HepG2 (cell line): ENCODE measurements around the gene ZNF490. TPM values are rescaled to one million over a fixed set of nuclear protein-coding genes. Genes with fewer than 3 reads are reported as not detected.

Experiments
- ATAC-seq: fragments of 200-7000 bp; cut with Tn5 transposase; 3 replicates; pipeline ENCODE4 v1.9.1; 2020; ENCODE audit warnings: mild to moderate bottlenecking, moderate library complexity
- BruUV-seq: library from RNA; stranded (reverse); fragments of 400-500 nt; replicated peaks from 2 replicates; lab custom pipeline; 2021; lab: Mats Ljungman, UMichigan
- CTCF ChIA-PET: fragments of 300-600 bp; formaldehyde crosslinking; extraction: SDS; loops from one replicate; lab custom pipeline; 2021; ENCODE audit warnings: low total read pairs, inconsistent platforms, low intra/inter-chr PET ratio; lab: Yijun Ruan, JAX
- POLR2A ChIA-PET: fragments of 350-600 bp; sonication (Branson Sonifier 250); formaldehyde crosslinking; loops from one replicate; lab custom pipeline; 2020; ENCODE audit warnings: antibody characterized with exemption, inconsistent platforms; lab: Yijun Ruan, JAX
- DNase-seq: peaks from one replicate; pipeline ENCODE4 v3.0.0-alpha.2; 2015; ENCODE audit warnings: low spot score
- FAIRE-seq: peaks from 3 replicates; lab custom pipeline; 2011; peaks lifted over from hg19 to GRCh38; lab: Jason Lieb, UNC
- H2AFZ ChIP-seq: one replicate; pipeline ENCODE4 v1.6.1; 2011; ENCODE audit warnings: low read length, inconsistent platforms
- H3K27ac ChIP-seq: fragments of 300-600 bp; 3 replicates; pipeline ENCODE4 v1.8.0; 2011; ENCODE audit warnings: mixed run types, mild to moderate bottlenecking, mixed read lengths, low read length, inconsistent platforms; ENCODE audit not compliant: insufficient read depth; ENCODE audit errors: extremely low read length
- H3K27me3 ChIP-seq, 2 experiments: fragments of 200-600 bp in 1 of 2; 2 replicates in 1 of 2; 3 replicates in 1 of 2; pipeline versions ENCODE4 v1.6.0 to v1.8.0; 2011; ENCODE audit warnings: low read length in 2 of 2, mild to moderate bottlenecking in 2 of 2, moderate library complexity in 2 of 2, inconsistent platforms in 1 of 2; ENCODE audit not compliant: insufficient read depth in 2 of 2, control insufficient read depth in 1 of 2
- H3K36me3 ChIP-seq, 2 experiments: fragments of 200-600 bp in 1 of 2; replicated peaks in 1 of 2; 2 replicates in 1 of 2; 3 replicates in 1 of 2; pipeline versions ENCODE4 v1.5.1 to v1.8.0; 2011; ENCODE audit warnings: low read length in 2 of 2, inconsistent platforms in 1 of 2; ENCODE audit not compliant: insufficient read depth in 2 of 2, control insufficient read depth in 1 of 2
- H3K4me1 ChIP-seq: 2 replicates; pipeline ENCODE4 v1.5.1; 2012; ENCODE audit warnings: low read length, inconsistent platforms; ENCODE audit not compliant: insufficient read depth
- H3K4me2 ChIP-seq: 2 replicates; pipeline ENCODE4 v1.6.0; 2011; ENCODE audit warnings: low read depth, low read length, inconsistent platforms
- H3K4me3 ChIP-seq, 3 experiments: fragments of 200-600 bp in 1 of 3; sonication (generic), shearing (Covaris generic) in 1 of 3; replicated peaks in 1 of 3; 2 replicates each; pipeline ENCODE4 v1.5.1; 2011 to 2016; ENCODE audit warnings: low read length in 3 of 3, inconsistent platforms in 2 of 3, low read depth in 2 of 3, mild to moderate bottlenecking in 2 of 3, control low read depth in 1 of 3, mixed read lengths in 1 of 3; ENCODE audit not compliant: insufficient read depth in 1 of 3
- H3K79me2 ChIP-seq: one replicate; pipeline ENCODE4 v1.6.1; 2011; ENCODE audit warnings: low read length, inconsistent platforms; ENCODE audit not compliant: insufficient read depth
- H3K9ac ChIP-seq: 2 replicates; pipeline ENCODE4 v1.6.0; 2011; ENCODE audit warnings: mild to moderate bottlenecking, low read depth, low read length, inconsistent platforms; ENCODE audit not compliant: insufficient read depth
- H3K9me3 ChIP-seq: 2 replicates; pipeline ENCODE4 v1.5.1; 2012; ENCODE audit warnings: mild to moderate bottlenecking, low read length
- H4K20me1 ChIP-seq: 2 replicates; pipeline ENCODE4 v1.6.0; 2011; ENCODE audit warnings: inconsistent platforms, mild to moderate bottlenecking, low read length, moderate library complexity; ENCODE audit not compliant: insufficient read depth
- ARNTL ChIP-seq: sonication (generic); formaldehyde crosslinking; IDR thresholded peaks from 2 replicates; pipeline ENCODE4 v1.4.0; 2020; ENCODE audit warnings: mild to moderate bottlenecking, missing genetic modification reagents
- ZNF33A ChIP-seq: sonication (generic); formaldehyde crosslinking; IDR thresholded peaks from 2 replicates; pipeline ENCODE4 v1.5.1; 2020; ENCODE audit warnings: missing genetic modification reagents, mild to moderate bottlenecking, moderate library complexity, borderline replicate concordance
- ZNF44 ChIP-seq: sonication (generic); formaldehyde crosslinking; IDR thresholded peaks from 2 replicates; pipeline ENCODE4 v1.5.1; 2020; ENCODE audit warnings: mild to moderate bottlenecking, missing genetic modification reagents
- ZNF619 ChIP-seq: sonication (generic); formaldehyde crosslinking; IDR thresholded peaks from 2 replicates; pipeline ENCODE4 v1.4.0; 2020; ENCODE audit warnings: mild to moderate bottlenecking, missing genetic modification reagents
- WGBS: methylation state at CpG from one replicate; pipeline ENCODE4 v1.1.6; 2017; ENCODE audit warnings: low lambda C conversion rate; 5-methylcytosine and 5-hydroxymethylcytosine counted together
- in situ Hi-C: cut with HindIII; loops from 2 replicates; pipeline ENCODE4 v1.10.0; 2017; ENCODE audit warnings: low pct_unique_long_range_greater_than_20kb; ENCODE audit not compliant: extremely low pct_ligation_motif_present
- intact Hi-C: fragments of 100-400 bp; cut with micrococcal nuclease; formaldehyde crosslinking; loops from one replicate; pipeline ENCODE4 v1.10.0; 2022; ENCODE audit not compliant: unreplicated experiment
- polyA plus RNA-seq, 8 experiments: library from polyadenylated mRNA; depleted of rRNA in 3 of 8; stranded (reverse) in 7 of 8; unstranded in 1 of 8; fragments of >200 nt; fragmentation: Illumina TruSeq in 4 of 8; extraction: Trizol in 4 of 8; gene quantifications; 2 replicates each; pipeline versions ENCODE4 v1.2.1 to v1.2.3, GENCODE V29; 2011 to 2016; ENCODE audit warnings: low read depth in 4 of 8, missing spikeins in 1 of 8, mixed read lengths in 1 of 8; ENCODE audit not compliant: insufficient read depth in 1 of 8
- total RNA-seq, 5 experiments: library from RNA; depleted of rRNA; stranded (reverse); fragments of >200 nt; fragmentation: Illumina TruSeq; extraction: Trizol; gene quantifications; 2 replicates each; pipeline ENCODE4 v1.2.3, GENCODE V29; 2016; ENCODE audit warnings: low read depth in 1 of 5
- TF ChIP-seq, protein P1 (sequence below): sonication (generic); formaldehyde crosslinking; IDR thresholded peaks from 2 replicates; pipeline ENCODE4 v1.5.0; 2020; ENCODE audit warnings: mild to moderate bottlenecking, missing genetic modification reagents, borderline replicate concordance
- TF ChIP-seq, protein P2 (sequence below): sonication (generic); formaldehyde crosslinking; conservative IDR thresholded peaks from 2 replicates; pipeline ENCODE4 v1.5.0; 2020; ENCODE audit warnings: missing genetic modification reagents
- TF ChIP-seq, protein P3 (sequence below): sonication (generic); formaldehyde crosslinking; IDR thresholded peaks from 2 replicates; pipeline ENCODE4 v1.5.1; 2020; ENCODE audit warnings: mild to moderate bottlenecking, missing genetic modification reagents, moderate library complexity
- TF ChIP-seq, protein P4 (sequence below): IDR thresholded peaks from 2 replicates; pipeline ENCODE4 v1.6.1; 2016; ENCODE audit warnings: missing genetic modification reagents, missing compliant biosample characterization

ZNF490 gene
- total and polyA plus RNA-seq, 2 of the 13 experiments (the other 11 are each of a cell fraction or from before 2014, with no cell fraction given): 1.3 to 2.9 TPM

DNA sequence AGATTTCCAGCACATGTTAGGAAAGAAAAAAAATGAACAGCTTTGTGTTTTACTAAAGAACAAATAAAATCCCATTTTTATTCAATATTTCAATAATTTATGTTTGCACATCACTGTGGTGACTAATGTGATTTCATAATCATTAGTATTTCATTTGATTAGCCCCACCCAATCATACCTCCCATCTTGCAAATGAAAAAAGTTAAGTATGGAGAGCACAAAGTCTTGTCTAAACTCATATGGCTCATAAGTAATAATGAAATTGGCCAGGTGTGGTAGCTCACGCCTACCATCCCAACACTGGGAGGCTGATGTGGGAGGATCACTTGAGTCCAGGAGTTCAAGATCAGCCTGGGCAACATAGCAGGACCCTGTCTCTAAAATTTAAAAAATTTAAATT is 3.8 kb downstream of the ZNF490 start (continued):
- no peak for TF ChIP-seq ZNF619 (CRISPR knock-in tag)

GRCh38 chr19:12603714-12604113 is 6.9 kb downstream of the ZNF490 start:
- CTCF ChIA-PET: no interaction called here
- TF ChIP-seq, protein P1, sequence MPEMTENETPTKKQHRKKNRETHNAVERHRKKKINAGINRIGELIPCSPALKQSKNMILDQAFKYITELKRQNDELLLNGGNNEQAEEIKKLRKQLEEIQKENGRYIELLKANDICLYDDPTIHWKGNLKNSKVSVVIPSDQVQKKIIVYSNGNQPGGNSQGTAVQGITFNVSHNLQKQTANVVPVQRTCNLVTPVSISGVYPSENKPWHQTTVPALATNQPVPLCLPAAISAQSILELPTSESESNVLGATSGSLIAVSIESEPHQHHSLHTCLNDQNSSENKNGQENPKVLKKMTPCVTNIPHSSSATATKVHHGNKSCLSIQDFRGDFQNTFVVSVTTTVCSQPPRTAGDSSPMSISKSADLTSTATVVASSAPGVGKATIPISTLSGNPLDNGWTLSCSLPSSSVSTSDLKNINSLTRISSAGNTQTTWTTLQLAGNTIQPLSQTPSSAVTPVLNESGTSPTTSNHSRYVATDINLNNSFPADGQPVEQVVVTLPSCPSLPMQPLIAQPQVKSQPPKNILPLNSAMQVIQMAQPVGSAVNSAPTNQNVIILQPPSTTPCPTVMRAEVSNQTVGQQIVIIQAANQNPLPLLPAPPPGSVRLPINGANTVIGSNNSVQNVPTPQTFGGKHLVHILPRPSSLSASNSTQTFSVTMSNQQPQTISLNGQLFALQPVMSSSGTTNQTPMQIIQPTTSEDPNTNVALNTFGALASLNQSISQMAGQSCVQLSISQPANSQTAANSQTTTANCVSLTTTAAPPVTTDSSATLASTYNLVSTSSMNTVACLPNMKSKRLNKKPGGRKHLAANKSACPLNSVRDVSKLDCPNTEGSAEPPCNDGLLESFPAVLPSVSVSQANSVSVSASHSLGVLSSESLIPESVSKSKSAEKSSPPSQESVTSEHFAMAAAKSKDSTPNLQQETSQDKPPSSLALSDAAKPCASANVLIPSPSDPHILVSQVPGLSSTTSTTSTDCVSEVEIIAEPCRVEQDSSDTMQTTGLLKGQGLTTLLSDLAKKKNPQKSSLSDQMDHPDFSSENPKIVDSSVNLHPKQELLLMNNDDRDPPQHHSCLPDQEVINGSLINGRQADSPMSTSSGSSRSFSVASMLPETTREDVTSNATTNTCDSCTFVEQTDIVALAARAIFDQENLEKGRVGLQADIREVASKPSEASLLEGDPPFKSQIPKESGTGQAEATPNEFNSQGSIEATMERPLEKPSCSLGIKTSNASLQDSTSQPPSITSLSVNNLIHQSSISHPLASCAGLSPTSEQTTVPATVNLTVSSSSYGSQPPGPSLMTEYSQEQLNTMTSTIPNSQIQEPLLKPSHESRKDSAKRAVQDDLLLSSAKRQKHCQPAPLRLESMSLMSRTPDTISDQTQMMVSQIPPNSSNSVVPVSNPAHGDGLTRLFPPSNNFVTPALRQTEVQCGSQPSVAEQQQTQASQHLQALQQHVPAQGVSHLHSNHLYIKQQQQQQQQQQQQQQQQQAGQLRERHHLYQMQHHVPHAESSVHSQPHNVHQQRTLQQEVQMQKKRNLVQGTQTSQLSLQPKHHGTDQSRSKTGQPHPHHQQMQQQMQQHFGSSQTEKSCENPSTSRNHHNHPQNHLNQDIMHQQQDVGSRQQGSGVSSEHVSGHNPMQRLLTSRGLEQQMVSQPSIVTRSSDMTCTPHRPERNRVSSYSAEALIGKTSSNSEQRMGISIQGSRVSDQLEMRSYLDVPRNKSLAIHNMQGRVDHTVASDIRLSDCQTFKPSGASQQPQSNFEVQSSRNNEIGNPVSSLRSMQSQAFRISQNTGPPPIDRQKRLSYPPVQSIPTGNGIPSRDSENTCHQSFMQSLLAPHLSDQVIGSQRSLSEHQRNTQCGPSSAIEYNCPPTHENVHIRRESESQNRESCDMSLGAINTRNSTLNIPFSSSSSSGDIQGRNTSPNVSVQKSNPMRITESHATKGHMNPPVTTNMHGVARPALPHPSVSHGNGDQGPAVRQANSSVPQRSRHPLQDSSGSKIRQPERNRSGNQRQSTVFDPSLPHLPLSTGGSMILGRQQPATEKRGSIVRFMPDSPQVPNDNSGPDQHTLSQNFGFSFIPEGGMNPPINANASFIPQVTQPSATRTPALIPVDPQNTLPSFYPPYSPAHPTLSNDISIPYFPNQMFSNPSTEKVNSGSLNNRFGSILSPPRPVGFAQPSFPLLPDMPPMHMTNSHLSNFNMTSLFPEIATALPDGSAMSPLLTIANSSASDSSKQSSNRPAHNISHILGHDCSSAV (CRISPR knock-in tag): no peak
- TF ChIP-seq ZNF44 (CRISPR knock-in tag) (no peak), ARNTL (CRISPR knock-in tag) (no peak), ZNF33A (CRISPR knock-in tag) (no peak)
- TF ChIP-seq, protein P2, sequence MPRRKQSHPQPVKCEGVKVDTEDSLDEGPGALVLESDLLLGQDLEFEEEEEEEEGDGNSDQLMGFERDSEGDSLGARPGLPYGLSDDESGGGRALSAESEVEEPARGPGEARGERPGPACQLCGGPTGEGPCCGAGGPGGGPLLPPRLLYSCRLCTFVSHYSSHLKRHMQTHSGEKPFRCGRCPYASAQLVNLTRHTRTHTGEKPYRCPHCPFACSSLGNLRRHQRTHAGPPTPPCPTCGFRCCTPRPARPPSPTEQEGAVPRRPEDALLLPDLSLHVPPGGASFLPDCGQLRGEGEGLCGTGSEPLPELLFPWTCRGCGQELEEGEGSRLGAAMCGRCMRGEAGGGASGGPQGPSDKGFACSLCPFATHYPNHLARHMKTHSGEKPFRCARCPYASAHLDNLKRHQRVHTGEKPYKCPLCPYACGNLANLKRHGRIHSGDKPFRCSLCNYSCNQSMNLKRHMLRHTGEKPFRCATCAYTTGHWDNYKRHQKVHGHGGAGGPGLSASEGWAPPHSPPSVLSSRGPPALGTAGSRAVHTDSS: no peak
- TF ChIP-seq, protein P3, sequence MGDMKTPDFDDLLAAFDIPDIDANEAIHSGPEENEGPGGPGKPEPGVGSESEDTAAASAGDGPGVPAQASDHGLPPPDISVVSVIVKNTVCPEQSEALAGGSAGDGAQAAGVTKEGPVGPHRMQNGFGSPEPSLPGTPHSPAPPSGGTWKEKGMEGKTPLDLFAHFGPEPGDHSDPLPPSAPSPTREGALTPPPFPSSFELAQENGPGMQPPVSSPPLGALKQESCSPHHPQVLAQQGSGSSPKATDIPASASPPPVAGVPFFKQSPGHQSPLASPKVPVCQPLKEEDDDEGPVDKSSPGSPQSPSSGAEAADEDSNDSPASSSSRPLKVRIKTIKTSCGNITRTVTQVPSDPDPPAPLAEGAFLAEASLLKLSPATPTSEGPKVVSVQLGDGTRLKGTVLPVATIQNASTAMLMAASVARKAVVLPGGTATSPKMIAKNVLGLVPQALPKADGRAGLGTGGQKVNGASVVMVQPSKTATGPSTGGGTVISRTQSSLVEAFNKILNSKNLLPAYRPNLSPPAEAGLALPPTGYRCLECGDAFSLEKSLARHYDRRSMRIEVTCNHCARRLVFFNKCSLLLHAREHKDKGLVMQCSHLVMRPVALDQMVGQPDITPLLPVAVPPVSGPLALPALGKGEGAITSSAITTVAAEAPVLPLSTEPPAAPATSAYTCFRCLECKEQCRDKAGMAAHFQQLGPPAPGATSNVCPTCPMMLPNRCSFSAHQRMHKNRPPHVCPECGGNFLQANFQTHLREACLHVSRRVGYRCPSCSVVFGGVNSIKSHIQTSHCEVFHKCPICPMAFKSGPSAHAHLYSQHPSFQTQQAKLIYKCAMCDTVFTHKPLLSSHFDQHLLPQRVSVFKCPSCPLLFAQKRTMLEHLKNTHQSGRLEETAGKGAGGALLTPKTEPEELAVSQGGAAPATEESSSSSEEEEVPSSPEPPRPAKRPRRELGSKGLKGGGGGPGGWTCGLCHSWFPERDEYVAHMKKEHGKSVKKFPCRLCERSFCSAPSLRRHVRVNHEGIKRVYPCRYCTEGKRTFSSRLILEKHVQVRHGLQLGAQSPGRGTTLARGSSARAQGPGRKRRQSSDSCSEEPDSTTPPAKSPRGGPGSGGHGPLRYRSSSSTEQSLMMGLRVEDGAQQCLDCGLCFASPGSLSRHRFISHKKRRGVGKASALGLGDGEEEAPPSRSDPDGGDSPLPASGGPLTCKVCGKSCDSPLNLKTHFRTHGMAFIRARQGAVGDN (CRISPR knock-in tag): no peak
- TF ChIP-seq, protein P4, sequence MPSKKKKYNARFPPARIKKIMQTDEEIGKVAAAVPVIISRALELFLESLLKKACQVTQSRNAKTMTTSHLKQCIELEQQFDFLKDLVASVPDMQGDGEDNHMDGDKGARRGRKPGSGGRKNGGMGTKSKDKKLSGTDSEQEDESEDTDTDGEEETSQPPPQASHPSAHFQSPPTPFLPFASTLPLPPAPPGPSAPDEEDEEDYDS (CRISPR knock-in tag): no peak

More at GRCh38 chr19:12603714-12604113, 6.9 kb downstream of the ZNF490 start:
- POLR2A ChIA-PET: no interaction called here
- H3K9me3 ChIP-seq: no peaks in the 10 kb centered on the region
- no peak overlapping the region for H3K27ac ChIP-seq
- ATAC-seq (no peak), FAIRE-seq (no peak), DNase-seq (no peak)
- in situ Hi-C loops: no loop called here
- WGBS: 75% methylated on average over 1 of the region's 1 CpG
- no peaks in the 10 kb centered on the region for H3K4me1 ChIP-seq
- H3K4me3 ChIP-seq: no peak overlapping the region
- no peak overlapping the region for H3K9ac ChIP-seq
- no peaks in the 10 kb centered on the region for H3K27me3 ChIP-seq
- H3K4me2 ChIP-seq: no peak overlapping the region
- no peak overlapping the region for H2AFZ ChIP-seq
- peaks cover 0 to 25% of the 10 kb centered on the region in 2 experiments; a peak in 2 of 5 replicates for H3K36me3 ChIP-seq
- H3K79me2 ChIP-seq: peaks cover 3% of the 10 kb centered on the region
- intact Hi-C loops: no loop called here
- no TSS peak for BruUV-seq
- H4K20me1 ChIP-seq: no peaks in the 10 kb centered on the region
